ENCODE measurements around the gene CRTC1. TPM values are rescaled to one million over a fixed set of nuclear protein-coding genes. Genes with fewer than 3 reads are reported as not detected.

Gene CRTC1
- total and polyA plus RNA-seq, 4 donors: 1.5 to 3.5 (median 1.9) TPM

DNA sequence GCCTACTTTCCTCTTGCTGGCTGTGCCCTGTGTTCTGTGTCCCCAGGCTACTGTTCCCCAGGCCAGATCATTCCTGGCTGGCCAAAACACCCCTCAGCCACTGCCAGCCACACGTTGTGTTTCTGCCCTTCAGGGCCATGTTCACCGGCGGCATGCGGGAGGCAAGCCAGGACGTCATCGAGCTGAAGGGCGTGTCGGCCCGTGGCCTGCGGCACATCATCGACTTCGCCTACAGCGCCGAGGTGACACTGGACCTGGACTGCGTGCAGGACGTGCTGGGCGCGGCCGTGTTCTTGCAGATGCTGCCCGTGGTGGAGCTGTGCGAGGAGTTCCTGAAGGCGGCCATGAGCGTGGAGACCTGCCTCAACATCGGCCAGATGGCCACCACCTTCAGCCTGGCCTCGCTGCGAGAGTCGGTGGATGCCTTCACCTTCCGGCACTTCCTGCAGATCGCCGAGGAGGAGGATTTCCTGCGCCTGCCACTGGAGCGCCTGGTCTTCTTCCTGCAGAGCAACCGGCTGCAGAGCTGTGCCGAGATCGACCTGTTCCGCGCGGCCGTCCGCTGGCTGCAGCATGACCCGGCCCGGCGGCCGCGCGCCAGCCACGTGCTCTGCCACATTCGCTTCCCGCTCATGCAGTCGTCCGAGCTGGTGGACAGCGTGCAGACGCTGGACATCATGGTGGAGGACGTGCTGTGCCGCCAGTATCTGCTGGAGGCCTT is 15.8 kb upstream of the CRTC1 start:
- Histone ChIP-seq H3K36me3 (ENCODE audit: control insufficient read depth in 4 of 4, insufficient read depth in 3 of 4, low read depth in 1 of 4, low read length in 3 of 4) (peaks cover 0 to 23% (median 10%) of the 10 kb centered on the region in 4 donors), H3K4me3 (ENCODE audit: low read depth in 1 of 3, low read length in 3 of 3) (no peak overlapping the region), H3K27me3 (ENCODE audit: control insufficient read depth in 4 of 4, insufficient read depth in 4 of 4, low read length in 3 of 4) (no peaks in the 10 kb centered on the region), H3K4me1 (ENCODE audit: control insufficient read depth in 4 of 4, insufficient read depth in 4 of 4, low read length in 3 of 4) (no peaks in the 10 kb centered on the region), H3K9me3 (ENCODE audit: control insufficient read depth in 4 of 4, low read length in 3 of 4) (no peaks in the 10 kb centered on the region), H3K27ac (ENCODE audit: low read depth in 1 of 2, low read length in 2 of 2) (no peak overlapping the region), H3K9ac (ENCODE audit: low read depth in 1 of 2, low read length in 2 of 2) (no peak overlapping the region)
- DNase-seq (ENCODE audit: low spot score): no peak
- WGBS: 98% methylated on average over 55 of the region's 55 CpGs
- TF ChIP-seq, protein P1, sequence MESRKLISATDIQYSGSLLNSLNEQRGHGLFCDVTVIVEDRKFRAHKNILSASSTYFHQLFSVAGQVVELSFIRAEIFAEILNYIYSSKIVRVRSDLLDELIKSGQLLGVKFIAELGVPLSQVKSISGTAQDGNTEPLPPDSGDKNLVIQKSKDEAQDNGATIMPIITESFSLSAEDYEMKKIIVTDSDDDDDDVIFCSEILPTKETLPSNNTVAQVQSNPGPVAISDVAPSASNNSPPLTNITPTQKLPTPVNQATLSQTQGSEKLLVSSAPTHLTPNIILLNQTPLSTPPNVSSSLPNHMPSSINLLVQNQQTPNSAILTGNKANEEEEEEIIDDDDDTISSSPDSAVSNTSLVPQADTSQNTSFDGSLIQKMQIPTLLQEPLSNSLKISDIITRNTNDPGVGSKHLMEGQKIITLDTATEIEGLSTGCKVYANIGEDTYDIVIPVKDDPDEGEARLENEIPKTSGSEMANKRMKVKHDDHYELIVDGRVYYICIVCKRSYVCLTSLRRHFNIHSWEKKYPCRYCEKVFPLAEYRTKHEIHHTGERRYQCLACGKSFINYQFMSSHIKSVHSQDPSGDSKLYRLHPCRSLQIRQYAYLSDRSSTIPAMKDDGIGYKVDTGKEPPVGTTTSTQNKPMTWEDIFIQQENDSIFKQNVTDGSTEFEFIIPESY (IDR thresholded peaks at IDR 0.05): no peak
- TF ChIP-seq YY1 (IDR thresholded peaks at IDR 0.05): no peak
- no peak for TF ChIP-seq FOXA1 (IDR thresholded peaks at IDR 0.05)
- TF ChIP-seq EGR1 (IDR thresholded peaks at IDR 0.05; ENCODE audit: low read depth in 2 of 2): no peak
- TF ChIP-seq GABPA (IDR thresholded peaks at IDR 0.05 in 1 of 2, conservative IDR thresholded peaks at IDR 0.05 in 1 of 2): no peak
- TF ChIP-seq TAF1 (conservative IDR thresholded peaks at IDR 0.05): no peak
- no peak for TF ChIP-seq ATF3 (IDR thresholded peaks at IDR 0.05)
- TF ChIP-seq, protein P2, sequence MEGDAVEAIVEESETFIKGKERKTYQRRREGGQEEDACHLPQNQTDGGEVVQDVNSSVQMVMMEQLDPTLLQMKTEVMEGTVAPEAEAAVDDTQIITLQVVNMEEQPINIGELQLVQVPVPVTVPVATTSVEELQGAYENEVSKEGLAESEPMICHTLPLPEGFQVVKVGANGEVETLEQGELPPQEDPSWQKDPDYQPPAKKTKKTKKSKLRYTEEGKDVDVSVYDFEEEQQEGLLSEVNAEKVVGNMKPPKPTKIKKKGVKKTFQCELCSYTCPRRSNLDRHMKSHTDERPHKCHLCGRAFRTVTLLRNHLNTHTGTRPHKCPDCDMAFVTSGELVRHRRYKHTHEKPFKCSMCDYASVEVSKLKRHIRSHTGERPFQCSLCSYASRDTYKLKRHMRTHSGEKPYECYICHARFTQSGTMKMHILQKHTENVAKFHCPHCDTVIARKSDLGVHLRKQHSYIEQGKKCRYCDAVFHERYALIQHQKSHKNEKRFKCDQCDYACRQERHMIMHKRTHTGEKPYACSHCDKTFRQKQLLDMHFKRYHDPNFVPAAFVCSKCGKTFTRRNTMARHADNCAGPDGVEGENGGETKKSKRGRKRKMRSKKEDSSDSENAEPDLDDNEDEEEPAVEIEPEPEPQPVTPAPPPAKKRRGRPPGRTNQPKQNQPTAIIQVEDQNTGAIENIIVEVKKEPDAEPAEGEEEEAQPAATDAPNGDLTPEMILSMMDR (IDR thresholded peaks at IDR 0.05; ENCODE audit: low read depth, low read length, missing input control): no peak
- TF ChIP-seq HNF4G (IDR thresholded peaks at IDR 0.05): no peak
- no peak for TF ChIP-seq HNF4A (conservative IDR thresholded peaks at IDR 0.05)
- TF ChIP-seq RXRA (IDR thresholded peaks at IDR 0.05): no peak
- TF ChIP-seq JUND (IDR thresholded peaks at IDR 0.05): no peak
- no peak for TF ChIP-seq REST (IDR thresholded peaks at IDR 0.05)
- no peak for TF ChIP-seq RAD21 (IDR thresholded peaks at IDR 0.05)

GRCh38 chr19:18668252-18668631 is 15.2 kb upstream of the CRTC1 start:
- Histone ChIP-seq H3K4me3 (ENCODE audit: low read depth in 1 of 3, low read length in 3 of 3) (no peak overlapping the region), H3K27me3 (ENCODE audit: control insufficient read depth in 4 of 4, insufficient read depth in 4 of 4, low read length in 3 of 4) (no peaks in the 10 kb centered on the region), H3K4me1 (ENCODE audit: control insufficient read depth in 4 of 4, insufficient read depth in 4 of 4, low read length in 3 of 4) (no peaks in the 10 kb centered on the region), H3K27ac (ENCODE audit: low read depth in 1 of 2, low read length in 2 of 2) (no peak overlapping the region), H3K36me3 (ENCODE audit: control insufficient read depth in 4 of 4, insufficient read depth in 3 of 4, low read depth in 1 of 4, low read length in 3 of 4) (peaks cover 0 to 23% (median 10%) of the 10 kb centered on the region in 4 donors), H3K9ac (ENCODE audit: low read depth in 1 of 2, low read length in 2 of 2) (no peak overlapping the region), H3K9me3 (ENCODE audit: control insufficient read depth in 4 of 4, low read length in 3 of 4) (no peaks in the 10 kb centered on the region)
- WGBS: 98% methylated on average over 38 of the region's 38 CpGs
- DNase-seq (ENCODE audit: low spot score): no peak
- TF ChIP-seq SP1 (IDR thresholded peaks at IDR 0.05): no peak
- TF ChIP-seq, protein P2 (IDR thresholded peaks at IDR 0.05; ENCODE audit: low read depth, low read length, missing input control): no peak
- no peak for TF ChIP-seq RXRA (IDR thresholded peaks at IDR 0.05)
- TF ChIP-seq EGR1 (IDR thresholded peaks at IDR 0.05; ENCODE audit: low read depth in 2 of 2): no peak
- TF ChIP-seq HNF4A (conservative IDR thresholded peaks at IDR 0.05): no peak
- no peak for TF ChIP-seq FOXA2 (IDR thresholded peaks at IDR 0.05)
- no peak for TF ChIP-seq HNF4G (IDR thresholded peaks at IDR 0.05)
- TF ChIP-seq, protein P3, sequence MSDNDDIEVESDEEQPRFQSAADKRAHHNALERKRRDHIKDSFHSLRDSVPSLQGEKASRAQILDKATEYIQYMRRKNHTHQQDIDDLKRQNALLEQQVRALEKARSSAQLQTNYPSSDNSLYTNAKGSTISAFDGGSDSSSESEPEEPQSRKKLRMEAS (IDR thresholded peaks at IDR 0.05): no peak
- no peak for TF ChIP-seq GABPA (IDR thresholded peaks at IDR 0.05 in 1 of 2, conservative IDR thresholded peaks at IDR 0.05 in 1 of 2)
- no peak for TF ChIP-seq ATF3 (IDR thresholded peaks at IDR 0.05)

Measured in liver (tissue), 9 donors.